ENCODE data around the gene EPB41L5. TPM values are rescaled to one million over a fixed set of nuclear protein-coding genes. Genes with fewer than 3 reads are reported as not detected.

Gene EPB41L5
- total RNA-seq, 2 donors from 2014 or later, result 44.9 to 51.0 TPM

DNA sequence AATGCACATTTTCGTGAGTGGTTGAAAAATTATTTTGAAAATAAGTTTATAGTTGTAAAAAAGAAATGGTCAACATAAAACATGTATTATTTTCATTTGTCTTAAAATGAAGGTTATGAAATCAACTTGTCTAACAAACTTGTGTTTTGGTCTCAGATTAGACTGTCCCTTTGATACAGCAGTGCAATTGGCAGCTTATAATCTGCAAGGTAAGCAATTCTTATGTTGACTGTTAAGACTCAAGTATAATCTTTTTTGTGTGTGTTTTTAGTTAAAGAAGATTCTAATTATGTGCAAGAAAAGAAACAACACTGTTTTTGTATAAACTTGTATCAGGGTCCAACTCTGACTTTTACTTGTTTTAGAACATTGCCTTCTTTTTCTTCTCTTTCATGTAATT lies 62.7 kb downstream of the EPB41L5 start:
- Histone ChIP-seq H3K4me3 (ENCODE audit: low read length) (no peak overlapping the region), H3K9me3 (ENCODE audit: control insufficient read depth, low read length) (peaks cover 4% of the 10 kb centered on the region), H3K36me3 (ENCODE audit: control insufficient read depth, insufficient read depth, low read length) (peaks cover 39% of the 10 kb centered on the region), H3K4me1 (ENCODE audit: control insufficient read depth, insufficient read depth, low read length) (no peaks in the 10 kb centered on the region), H3K27ac (ENCODE audit: low read depth, low read length) (no peak overlapping the region), H3K27me3 (ENCODE audit: control insufficient read depth, insufficient read depth, low read length, poor library complexity, severe bottlenecking) (no peaks in the 10 kb centered on the region), H3K9ac (ENCODE audit: extremely low read depth, low read length, poor library complexity, severe bottlenecking) (no peak overlapping the region)
- no peak for DNase-seq
- TF ChIP-seq CTCF (conservative IDR thresholded peaks at IDR 0.05), result no peak
- Mint-ChIP-seq H3K4me3 (no peak overlapping the region), H3K9me3 (peaks cover 14% of the 10 kb centered on the region), H3K27ac (no peak overlapping the region), H3K4me1 (no peaks in the 10 kb centered on the region), H3K36me3 (ENCODE audit: low read depth) (peaks cover 44% of the 10 kb centered on the region), H3K27me3 (ENCODE audit: insufficient read depth) (no peaks in the 10 kb centered on the region)
- WGBS, 2 experiments (ENCODE audit: insufficient coverage in 1 of 2, insufficient read length in 1 of 2), result 100% methylated on average over 1 of the region's 1 CpG; no CpG with 5 or more reads in 1 of the 2 experiments

DNA sequence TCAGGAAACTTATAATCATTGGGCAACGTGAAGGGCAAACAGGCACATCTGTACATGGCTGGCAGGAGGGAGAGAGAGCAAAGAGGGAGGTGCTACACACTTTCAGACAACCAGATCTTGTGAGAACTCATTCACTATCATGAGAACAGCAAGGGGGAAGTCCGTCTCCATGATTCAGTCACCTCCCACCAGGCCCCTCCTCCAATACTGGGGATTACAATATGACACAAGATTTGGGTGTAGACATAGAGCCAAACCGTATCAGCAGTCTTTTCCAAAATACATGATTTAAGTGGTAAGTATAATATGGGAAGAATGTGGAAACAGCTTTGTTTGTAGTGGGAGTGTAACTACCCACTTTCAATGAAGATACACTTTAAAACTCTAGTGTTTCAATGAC lies 65.0 kb downstream of the EPB41L5 start:
- 83 to 90% methylated on average over 1 to 3 of the region's 3 CpGs for WGBS, 2 experiments (ENCODE audit: insufficient coverage in 1 of 2, insufficient read length in 1 of 2)
- DNase-seq, result no peak
- Histone ChIP-seq H3K4me1 (ENCODE audit: control insufficient read depth, insufficient read depth, low read length) (no peaks in the 10 kb centered on the region), H3K36me3 (ENCODE audit: control insufficient read depth, insufficient read depth, low read length) (peaks cover 39% of the 10 kb centered on the region), H3K27me3 (ENCODE audit: control insufficient read depth, insufficient read depth, low read length, poor library complexity, severe bottlenecking) (no peaks in the 10 kb centered on the region), H3K9me3 (ENCODE audit: control insufficient read depth, low read length) (peaks cover 4% of the 10 kb centered on the region), H3K4me3 (ENCODE audit: low read length) (no peak overlapping the region), H3K27ac (ENCODE audit: low read depth, low read length) (no peak overlapping the region), H3K9ac (ENCODE audit: extremely low read depth, low read length, poor library complexity, severe bottlenecking) (no peak overlapping the region)
- Mint-ChIP-seq H3K27me3 (ENCODE audit: insufficient read depth) (no peaks in the 10 kb centered on the region), H3K4me3 (no peak overlapping the region), H3K4me1 (no peaks in the 10 kb centered on the region), H3K27ac (no peak overlapping the region), H3K9me3 (peaks cover 12% of the 10 kb centered on the region), H3K36me3 (ENCODE audit: low read depth) (peaks cover 50% of the 10 kb centered on the region)
- no peak for TF ChIP-seq CTCF (conservative IDR thresholded peaks at IDR 0.05)

GRCh38 chr2:120079647-120080046 lies 66.8 kb downstream of the EPB41L5 start:
- 100% methylated on average over 2 of the region's 2 CpGs; no CpG with 5 or more reads in 1 of the 2 experiments for WGBS, 2 experiments (ENCODE audit: insufficient coverage in 1 of 2, insufficient read length in 1 of 2)
- Mint-ChIP-seq H3K4me3 (no peak overlapping the region), H3K4me1 (no peaks in the 10 kb centered on the region), H3K27me3 (ENCODE audit: insufficient read depth) (no peaks in the 10 kb centered on the region), H3K27ac (no peak overlapping the region), H3K9me3 (peaks cover 12% of the 10 kb centered on the region), H3K36me3 (ENCODE audit: low read depth) (peaks cover 66% of the 10 kb centered on the region)
- no peaks in the 10 kb centered on the region for H3K27me3 ChIP-seq (ENCODE audit: control insufficient read depth, insufficient read depth, low read length, poor library complexity, severe bottlenecking)
- TF ChIP-seq CTCF (conservative IDR thresholded peaks at IDR 0.05), result no peak
- no peak overlapping the region for H3K9ac ChIP-seq (ENCODE audit: extremely low read depth, low read length, poor library complexity, severe bottlenecking)
- peaks cover 39% of the 10 kb centered on the region for H3K36me3 ChIP-seq (ENCODE audit: control insufficient read depth, insufficient read depth, low read length)
- DNase-seq, result no peak
- H3K4me3 ChIP-seq (ENCODE audit: low read length), result no peak overlapping the region
- H3K27ac ChIP-seq (ENCODE audit: low read depth, low read length), result no peak overlapping the region
- no peaks in the 10 kb centered on the region for H3K4me1 ChIP-seq (ENCODE audit: control insufficient read depth, insufficient read depth, low read length)
- peaks cover 4% of the 10 kb centered on the region for H3K9me3 ChIP-seq (ENCODE audit: control insufficient read depth, low read length)

Data from endodermal cell (in vitro differentiated cells).